SKM-1 treated with dmso at 0.1 percent for 144 hours (cell line): ENCODE data around the gene SAMD14.

ENCODE experiments used
- DNase-seq: peaks from one replicate; lab custom pipeline; 2025; ENCODE audit not compliant: unreplicated experiment; lab: John Stamatoyannopoulos, UW

Gene SAMD14

DNA sequence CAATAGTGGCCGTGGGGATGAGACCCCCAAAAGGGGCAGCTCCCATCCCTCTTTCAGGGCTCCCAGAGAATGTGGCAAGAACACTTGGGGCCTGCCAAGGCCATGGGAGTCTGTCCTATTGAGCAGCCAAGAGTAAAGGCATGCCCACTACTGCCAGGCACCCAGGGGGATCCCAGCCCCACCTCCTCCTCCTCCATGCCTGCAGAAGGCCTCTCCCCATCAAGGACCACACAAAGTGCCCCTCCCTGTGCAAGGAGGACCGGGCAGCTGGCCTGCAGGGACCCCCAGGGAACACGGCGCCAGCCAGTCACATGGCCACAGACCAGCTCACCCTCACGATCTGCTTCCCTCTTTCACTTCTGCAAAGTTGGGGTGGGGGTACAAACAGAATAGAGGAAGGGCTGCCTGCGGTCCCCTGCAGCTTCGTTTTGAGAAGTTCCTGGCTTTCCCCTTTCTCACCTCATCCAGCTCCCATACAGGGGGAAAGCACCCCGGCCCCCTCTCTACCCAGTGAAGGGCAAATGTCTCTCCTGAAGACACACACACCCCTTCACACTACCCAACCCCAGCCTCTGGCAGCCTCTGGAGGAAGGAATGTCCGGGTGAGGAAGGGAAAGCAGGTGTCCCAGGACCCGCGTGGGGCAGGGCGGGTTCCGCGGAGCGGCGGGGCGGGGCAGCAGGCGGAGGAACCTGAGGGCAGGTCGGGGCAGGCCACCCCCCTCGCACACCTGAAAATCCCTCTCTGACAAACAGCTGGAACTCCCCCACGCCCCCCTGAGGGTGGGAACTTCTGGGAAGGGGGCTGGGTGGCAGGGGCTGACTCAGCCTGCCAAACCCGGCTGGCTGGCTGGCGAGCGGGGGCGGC, 18.5 kb upstream of the SAMD14 start:
- peak; percentile 90 for DNase-seq

DNA sequence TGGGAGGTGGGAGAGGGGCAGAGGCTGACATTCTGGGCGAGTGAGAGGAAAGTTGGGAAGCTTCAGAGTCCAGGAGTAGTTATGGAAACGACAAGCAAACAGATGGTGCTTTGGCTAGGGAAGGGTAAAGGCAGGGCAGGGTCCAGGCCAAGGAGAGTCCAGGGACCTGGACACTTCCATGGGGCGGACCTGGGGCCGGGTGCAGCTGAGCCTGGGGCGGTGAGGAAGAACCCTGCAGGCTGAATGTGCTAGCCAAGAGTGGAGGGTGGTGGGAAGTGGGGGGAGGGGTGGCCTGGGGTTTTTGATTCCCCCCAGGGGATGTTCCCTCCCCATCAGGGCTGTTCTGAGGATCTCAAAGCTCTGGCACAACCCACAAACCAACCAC, 17.9 kb upstream of the SAMD14 start:
- no peak for DNase-seq

DNA sequence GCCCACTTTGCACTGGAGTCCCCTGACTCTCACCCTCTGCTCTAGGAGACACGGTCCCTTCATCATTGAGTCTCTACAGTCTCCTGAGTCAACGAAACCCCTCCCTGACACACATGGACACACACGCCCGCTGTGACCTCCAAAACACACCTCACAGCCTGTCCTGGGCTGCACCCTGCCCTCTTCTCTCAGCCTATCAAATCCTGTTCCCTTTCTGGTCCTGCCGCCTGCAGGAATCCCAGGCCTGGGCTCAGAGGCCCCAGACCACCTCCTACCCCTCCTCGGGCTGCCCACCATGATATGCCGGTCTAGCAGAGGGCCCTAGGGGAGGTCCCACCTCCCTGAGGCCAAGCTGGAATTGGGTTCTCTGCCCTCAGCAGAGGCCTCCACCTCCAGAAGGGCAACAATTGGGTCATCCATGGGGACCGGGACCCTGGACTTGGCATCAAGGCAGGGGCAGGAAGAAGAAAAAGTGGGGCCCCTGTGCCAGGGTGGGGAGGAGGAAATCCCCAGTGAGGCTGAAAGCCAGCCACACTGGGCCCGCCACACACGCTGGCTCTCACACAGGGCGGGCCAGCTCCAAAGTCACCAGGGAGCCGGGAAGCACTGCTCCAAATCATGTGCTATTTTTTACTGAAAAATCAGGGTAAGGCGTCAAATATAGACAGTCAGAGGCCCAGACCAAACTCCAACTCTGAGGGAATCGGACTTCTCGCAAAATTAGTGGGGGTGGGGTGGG, 17.1 kb upstream of the SAMD14 start:
- no peak for DNase-seq

DNA sequence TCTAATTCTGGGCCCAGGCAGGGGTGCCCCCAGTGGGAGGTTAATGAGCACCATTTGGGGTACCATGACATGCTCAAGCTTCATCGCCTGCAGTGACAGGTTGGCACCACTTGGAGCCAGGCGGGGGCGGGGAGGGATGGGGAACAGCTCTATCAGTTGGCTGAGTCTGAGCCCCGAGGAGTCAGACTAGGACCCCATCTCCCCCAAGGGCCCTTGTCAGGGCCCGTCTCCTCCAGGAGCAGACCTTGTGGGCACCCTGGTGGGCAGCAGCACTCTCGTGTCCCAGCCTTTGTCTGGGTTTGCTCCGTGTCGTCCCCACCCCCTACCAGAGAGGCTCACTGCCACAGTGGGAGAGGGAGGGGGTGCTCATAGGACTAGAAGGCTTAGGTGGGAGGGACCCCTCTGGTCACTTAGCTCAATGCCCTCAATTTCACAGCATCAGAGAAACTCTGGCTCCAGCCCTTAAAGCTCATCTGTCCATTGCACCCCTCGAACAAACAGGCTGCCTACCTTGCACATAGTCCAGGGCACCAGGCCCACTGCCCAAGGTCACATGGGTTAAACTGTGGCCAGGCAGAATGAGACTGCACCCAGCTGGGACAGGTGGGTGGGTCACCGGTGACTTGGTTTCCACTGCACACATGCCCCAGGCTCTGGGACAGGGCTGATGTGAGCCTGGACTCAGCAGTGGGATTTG, 16.4 kb upstream of the SAMD14 start:
- DNase-seq, result no peak

DNA sequence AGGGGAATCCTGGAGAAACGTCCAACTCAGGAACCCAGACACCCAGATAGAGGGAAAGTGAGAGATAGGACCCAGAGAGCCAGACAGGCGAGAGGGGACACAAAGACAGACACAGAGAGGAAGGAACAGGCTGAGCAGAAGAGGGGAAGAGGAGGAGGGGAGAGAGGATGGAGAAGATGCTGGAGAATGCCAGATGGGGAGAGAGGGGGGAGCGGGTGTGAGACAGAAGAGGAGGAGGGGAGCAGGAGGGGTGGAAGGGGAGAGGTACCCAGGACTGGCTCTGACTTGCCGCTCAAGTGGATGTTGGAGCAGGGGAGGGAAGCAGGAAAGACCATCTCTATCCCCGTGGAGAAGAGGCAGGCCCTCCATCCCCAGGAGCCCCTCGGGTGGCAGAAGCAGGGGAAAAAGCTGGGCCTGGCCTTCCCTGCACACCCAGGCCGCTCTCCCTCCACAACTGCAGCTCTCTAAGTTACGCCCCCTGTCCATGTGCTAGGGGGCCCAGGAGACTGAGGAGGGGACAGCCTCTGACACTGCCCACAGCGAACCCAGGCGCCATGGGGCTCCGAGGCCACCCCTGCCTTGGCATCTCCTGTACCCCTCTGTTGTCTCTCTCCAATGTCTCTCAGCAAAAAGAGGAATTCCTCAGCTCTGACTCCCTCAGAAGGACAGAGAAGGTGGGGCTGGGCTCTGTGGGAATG, 15.7 kb upstream of the SAMD14 start:
- DNase-seq, result no peak

DNA sequence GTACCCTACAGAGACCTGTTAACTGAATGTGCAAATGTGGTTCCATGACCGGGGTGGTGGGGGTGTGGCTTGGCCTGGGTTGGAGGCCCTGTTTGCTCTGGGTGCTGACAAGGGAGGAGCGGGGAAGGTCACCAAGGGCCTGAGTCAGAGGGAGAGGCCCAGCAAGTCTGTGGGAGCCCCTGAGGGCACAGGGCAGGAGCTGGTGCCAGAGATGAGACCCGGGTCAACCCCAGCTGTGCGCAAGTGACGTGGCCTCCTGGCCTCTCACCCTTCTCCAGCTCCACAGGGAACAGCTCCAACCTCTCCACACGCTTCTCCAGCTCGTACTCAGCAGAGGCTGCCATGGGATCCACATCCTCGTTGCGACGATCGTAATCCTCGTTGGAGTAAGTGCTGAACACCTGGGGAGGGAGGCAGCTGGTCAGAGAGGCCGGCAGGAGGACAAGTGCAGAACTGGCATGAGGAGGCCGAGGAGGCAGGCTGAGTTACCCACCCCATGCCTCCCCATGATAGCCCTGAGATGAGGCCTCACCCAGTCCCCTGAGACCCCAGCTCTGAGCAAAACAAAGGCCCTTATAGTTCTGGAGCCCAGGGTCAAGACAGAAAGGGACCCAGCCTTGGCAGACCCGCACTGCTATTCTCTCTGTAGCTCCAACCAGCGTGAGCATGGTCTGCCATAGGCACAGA, 15.0 kb upstream of the SAMD14 start:
- no peak for DNase-seq

DNA sequence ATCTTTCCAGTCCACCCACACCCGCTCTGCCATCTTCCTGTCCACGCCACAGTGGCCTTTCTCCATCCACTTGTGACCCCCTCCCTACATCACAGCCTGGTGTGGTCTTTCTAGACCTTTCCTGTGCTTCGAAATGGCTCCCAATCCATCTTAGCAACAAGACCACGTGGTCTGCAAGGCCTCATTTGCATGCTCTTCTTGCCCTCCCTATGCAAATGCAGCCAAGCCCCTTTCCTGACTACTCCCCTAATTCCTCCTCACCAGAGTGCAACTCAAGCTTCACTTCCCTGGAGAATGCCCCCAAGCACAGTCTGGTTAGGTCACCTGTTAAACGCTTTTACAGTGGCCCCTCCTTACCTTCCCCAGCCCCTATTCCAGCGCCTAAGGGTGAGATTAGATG, 14.4 kb upstream of the SAMD14 start:
- DNase-seq, result no peak

DNA sequence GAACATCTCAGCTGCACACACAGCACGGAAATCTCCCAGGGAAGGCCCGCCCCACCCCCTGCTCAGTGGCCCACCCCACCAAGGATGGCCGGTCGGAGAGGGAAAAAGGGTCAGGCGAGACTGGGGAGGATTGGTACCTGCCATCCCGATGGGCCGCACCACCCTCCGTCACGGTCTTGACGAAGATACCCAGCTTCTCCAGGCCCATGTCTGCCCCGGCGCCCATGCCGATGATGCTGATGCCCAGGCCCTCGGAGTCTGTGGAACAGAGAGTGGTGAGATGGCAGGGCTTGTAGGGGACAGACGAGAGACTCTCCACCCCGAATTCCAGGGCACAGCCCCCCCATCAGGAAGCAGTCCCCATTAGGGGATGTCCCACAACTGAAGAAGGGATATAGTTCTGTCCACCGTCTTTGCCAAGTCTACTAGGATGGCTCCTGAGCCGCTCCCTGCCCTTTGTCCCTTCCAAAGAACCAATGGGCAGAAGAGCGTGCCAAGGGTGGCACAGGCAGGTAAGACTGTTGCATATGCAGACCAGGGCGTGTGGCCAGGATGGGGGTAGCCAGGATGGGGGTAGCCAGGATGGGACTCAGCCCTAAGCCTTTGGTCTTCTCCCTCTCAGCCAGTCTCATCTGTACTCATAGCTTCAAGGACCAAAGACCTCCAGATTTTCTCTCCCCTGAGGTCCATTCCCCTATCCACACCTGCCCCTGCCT, 13.7 kb upstream of the SAMD14 start:
- no peak for DNase-seq

DNA sequence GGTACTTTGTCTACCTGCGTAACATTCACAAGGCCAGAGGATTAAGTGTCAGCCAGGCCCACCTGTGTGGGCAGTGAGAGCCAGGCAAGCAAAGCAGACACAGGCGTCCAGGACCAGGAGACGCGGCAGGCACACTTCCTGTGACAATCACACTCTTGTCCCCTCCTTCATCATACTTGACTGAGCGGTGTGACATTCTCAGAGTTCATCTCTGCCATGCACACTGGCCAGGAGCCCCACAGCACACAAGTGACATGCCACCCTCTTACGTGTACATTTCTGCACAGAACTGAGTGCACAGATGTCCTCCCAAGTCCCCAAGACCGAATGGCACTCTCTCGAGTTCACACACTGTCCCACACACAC, 11.8 kb upstream of the SAMD14 start:
- no peak for DNase-seq

DNA sequence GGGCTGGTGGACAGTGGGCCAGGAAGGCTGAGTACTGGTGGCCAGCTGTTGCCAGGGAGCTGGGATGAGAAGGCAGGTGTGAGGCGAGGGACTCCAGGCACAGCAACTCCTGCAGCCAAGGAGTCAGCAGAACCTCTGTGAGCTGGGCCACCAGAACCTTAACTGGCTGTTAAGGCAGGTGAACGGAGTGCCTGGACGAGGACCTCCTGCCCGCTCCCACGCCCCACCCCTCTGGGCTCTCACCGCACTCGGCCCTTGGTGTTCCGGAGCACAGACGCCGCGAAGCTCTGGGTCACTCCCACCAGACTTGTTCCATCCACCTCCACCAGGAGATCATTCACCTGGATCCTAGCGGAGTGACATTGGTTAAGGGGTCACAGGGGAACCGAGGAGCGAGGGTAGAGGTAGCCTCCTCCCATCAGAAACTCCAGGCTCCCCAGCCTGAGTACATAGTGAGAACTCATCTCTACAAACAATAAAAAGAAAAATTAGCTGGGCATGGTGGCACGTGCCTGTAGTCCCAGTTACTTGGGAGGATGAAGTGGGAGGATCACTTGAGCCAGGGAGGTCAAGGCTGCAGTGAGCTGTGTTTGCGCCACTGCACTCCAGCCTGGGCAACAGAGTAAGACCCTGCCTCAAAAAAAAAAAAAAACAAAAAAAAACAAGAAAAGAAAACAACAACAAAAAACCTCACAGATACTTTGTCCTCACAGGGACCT, 11.2 kb upstream of the SAMD14 start:
- no peak for DNase-seq

DNA sequence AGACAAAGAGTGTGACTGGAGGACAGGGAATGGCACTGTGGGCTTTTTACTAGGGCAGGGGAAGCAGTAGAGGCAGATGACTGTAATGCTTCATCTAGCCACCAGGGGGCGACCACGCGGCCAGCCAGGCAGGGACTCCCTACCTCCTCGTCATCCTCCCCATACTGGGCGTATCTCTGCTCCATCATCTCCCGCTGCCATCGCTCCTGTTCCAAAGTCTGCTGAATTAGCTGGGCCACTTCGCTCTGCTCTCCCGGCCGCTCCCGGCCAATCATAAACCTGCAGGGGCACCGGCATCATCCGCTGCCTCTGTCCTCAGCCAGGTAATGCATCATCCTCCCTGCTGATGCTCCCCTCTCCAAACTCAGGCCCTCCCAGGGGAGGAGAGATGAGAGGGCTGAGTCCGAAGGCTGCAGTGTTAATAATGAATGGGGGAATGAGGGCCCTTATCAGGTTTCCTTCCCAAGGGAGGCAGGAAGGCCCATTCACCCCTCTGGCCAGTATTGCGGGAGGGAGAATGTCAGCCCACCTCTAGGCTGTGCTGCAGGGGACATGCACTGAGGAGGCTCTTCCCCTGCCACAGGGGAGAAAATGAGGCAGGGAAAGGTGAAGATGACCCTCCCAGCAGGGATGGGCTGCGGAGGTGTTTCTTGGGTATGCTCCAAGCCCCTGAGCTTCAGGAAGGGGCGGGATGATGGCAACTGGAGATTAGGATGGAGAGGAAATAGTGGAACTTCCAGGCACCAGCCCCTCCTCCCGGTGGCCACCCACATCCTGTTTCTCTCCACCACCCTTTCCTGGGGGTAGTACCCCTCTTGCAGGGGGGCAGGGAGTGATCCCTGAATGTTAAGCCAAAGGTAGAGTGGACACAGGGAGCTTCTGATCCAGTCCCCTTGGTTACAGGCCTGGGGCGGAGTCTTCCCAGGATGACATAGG, 10.3 kb upstream of the SAMD14 start:
- peak; percentile 56 for DNase-seq

DNA sequence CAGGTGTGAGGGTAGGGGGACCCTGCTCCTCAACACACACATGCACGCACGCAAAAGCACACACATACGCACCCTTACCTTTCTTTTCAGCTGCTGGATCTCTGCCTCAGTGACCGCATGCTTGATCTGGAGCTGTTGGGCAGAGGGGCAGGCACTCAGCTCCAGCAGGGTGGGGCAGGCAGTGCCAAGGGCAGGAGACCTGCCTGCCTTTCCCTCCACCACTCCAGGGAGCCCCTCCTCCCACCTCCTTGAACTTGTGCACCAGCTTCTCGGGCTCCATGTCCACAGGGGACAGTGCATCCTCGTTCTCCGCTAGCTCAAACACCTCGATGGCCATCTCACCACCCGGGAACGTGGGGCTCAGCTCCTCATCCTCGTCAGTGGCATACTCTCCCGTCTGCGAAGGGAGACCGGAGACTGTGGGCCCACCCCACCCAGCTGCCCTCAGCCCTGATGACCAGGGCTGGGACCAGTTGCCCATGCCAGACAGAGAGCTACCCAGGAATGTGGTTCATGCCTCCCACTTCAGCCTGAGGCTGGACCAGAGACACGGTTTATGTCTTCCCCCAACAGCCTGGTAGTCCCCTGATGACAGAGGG, 9.3 kb upstream of the SAMD14 start:
- no peak for DNase-seq

DNA sequence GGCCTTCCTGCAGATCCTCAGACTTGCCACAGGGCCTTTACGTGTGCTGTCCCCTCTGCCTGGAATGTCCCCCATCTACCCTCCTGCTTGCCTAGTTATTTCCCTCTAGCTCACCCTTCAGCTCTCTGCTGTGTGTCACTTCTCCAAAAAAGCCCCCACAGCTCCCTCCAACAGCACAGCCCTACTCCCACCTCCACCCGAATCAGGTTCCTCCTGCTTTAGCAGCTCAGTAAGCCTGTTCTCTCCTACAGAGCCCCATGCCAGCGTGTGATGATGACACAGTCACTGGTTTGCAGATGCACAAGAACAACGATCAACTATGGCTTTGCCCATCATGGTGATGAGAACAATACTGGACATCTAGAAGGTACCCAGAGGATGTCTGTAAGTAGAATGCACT, 7.1 kb upstream of the SAMD14 start:
- no peak for DNase-seq

DNA sequence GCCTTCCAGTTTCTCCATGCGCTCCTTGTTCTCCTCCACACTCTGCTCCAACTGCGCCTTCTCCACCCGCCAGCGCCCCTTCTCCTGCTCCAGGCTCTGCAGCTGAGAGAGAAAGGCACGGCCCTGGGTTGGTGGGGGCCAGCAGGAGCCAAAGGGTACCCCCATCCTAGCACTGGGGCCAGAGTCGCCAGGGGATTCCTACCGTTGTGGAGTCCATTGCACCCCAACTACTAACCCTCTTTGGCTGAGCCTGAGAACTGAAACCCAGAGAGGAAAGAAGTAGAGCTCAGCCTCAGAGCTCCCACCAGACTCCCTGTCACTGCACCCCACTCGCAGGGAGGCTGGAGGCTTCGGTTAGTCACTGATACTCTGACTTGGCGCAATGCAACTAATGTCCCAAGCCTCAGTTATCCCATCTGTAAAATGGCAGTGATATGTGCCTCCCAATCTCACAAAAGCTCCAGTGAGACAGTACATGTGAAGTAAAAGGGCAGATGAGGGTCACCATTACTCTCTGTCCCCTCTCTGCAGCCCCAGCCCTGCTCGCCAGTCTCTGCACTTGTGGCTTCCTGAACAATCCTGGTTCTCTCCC, 6.2 kb upstream of the SAMD14 start:
- DNase-seq, result no peak

DNA sequence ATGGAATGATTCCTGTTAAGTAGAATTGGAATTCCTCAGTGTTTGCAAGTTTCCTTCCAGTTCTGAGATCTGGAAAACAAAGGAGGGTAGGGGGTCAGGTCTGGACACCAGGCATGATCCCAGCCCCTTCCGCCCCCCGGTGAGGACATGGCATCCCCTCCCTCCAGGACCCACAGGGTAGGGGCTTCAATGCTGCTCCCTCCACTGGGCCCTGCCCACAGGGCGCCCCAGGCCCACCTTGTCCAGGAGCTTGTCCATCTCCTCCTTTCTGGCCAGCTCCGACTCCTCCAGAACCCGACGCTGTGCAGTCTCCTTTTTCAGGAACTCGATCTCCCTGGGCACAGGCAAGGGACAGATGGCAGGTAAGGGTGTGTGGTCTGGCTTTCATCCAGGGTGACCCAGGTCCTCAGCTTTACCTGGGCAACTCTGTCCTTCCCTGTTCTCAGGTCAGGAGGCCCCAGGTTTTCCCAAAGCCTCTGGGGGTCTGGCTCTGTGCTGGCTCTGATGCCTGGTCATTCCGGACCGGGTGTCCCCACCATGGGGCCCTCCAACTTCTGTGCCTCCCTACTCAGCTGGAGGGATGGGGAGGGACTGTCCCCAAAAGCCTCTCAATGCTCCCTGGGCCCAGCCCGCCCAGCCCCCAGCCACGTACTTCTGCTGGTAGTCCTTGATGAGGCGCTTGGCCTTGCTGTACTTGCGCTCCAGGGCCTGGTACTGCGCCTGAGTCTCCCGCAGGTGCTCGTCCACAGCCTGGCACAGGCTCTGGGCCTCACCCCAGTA, 5.5 kb upstream of the SAMD14 start:
- DNase-seq, result no peak

DNA sequence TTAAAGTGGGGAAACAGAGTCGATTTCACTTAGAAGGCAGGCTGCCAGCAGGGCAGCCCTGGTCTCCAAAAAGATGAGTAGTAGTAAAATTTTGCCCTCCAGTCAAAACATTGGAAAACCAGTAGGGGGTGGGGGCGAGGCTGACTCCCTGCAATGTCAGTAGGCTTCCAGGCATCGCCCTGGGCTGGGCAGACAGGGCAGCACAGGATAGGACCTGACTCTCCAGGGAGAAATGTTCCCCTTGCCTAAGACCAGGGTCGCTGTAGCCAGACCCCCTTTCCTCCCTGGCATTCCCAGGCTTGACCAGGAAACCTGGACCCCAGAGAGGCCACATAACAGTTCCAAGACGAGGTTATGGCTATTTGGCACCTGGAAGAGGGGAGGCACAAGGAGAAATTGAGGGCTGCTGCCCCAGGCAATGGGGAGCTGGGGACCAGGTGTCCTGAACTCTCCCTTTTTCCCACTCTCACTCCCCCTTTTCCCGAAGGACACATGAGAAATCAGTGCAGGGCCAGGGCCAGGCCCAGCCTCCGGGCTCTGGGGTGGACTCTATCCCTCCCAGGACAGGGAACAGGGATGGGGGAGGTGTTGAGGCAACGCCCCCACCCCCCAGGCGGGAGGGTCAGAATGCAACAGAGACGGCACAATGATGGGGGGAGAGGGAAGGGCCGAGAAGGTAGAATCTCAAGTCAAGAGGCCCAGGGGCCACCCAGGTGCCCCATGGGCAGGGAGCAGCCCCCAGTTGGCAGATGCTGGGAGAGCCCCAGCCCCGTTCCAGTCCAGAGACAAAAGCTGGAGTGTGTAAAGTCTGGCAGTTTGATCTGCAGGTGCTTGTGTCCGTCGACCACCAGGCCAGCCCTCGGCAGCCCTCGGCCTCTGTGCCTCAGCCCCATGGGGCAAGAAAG, 4.5 kb upstream of the SAMD14 start:
- no peak for DNase-seq
